NCI-H2171 (cell line): Measurements from ENCODE around the gene PIAS4.

ENCODE experiments used
- DNase-seq: peaks from one replicate; lab custom pipeline; 2025; lab: John Stamatoyannopoulos, UW

The PIAS4 gene

DNA sequence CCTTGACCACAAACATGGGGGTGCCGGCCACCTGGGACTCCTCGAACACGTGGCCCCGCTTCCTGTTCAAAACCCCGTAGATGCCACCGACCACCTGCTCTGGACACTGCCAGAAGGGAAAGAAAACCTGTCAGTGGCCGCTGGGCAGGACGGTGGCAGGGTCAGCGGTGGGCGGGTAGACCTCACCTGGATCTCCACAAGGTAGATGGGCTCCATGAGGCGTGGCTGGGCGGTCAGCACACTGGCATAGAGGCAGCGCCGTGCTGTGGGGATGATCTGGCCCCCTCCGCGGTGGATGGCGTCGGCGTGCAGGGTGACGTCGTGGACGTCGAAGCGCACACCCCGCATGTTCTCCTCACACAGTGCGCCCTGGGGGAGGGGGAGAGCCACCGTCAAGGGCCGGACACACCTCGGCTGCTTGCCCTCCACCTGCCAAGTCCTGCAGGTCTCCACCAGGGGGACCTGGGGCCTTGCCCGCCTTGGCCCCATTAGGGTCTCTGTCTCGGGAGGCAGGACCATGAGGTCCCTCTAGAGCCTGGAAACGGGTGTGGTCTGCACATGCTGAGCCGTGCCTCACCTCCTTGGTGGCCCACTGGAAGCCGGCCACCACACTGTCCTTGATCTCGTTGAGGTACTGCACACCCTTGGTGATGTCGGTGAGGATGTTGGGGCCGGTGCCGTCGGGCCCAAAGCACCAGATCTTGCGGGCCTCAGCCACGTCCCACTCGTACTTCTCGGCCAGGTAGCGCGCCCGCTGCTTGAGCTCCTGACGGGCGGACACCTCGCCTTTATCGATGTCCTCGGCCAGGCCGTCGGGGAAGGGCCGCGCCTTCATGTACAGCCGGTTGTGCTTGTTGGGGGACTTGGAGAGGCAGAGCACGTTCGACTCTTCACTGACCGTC is 30.0 kb upstream of the PIAS4 start:
- DNase-seq = no peak

DNA sequence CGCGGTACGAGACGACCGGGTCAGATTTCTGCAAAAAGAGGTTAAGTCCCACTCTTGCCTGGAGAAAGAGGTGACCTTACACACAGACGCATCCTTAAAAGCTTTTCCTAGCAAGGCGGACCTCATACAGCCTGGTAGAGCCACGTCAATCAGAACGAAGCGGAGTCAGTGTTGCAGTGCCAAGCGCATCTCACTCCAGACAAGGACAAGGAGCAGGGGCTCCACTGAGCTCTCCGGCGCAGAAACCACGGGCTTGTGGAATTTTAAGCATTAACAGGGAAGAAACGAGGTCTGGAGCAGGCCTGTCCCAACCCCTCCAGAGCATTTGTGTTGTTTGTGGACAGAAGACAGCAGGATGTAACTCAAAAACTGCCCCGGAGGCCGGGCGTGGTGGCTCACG is 29.4 kb upstream of the PIAS4 start:
- DNase-seq = no peak

DNA sequence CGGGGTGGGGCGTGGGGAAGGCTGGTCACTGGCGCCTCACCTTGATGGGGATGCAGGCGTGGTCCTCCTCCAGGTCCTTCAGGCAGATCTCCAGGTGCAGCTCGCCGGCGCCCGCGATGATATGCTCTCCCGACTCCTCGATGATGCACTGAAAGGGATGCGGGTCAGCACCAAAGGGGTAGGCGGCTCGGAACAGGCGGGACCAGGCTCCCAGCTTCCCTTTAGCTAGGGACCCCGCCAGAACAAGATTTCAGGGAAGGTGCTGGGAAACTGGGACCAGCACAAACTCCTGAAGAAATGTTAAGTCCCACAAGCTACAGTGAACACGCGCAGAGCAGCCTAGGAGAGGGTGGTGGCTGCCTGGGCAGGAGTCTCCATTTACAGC is 28.3 kb upstream of the PIAS4 start:
- DNase-seq = no peak

DNA sequence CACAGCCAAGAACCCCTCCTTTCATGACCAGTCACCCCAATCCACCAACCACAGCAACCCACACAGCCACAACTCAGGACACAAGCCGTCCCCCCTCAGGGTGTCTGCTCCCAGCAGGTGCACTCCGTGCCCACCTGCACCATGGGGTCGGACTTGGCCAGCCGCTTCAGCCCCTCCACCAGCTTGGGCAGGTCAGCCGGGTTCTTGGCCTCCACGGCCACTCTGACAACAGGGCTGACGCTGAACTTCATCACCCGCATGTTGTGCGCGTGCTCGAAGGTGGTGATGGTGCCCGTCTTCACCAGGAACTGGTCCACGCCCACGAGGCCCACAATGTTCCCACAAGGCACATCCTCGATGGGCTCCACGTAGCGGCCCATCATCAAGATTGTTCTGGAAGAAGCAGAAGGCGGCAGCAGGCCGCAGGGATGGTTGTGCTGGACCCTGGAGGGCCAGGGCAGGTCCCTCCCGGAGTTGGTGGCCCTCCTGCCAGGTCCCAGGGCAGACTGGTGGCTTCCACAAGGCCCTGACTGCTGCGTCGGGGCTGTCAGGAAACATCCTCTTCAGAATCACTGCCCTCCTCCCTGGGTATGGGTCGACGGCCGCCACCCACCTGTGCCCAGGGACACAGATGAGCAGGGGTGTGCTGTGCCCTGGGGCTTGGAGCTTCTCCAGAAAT is 27.7 kb upstream of the PIAS4 start:
- no peak for DNase-seq

DNA sequence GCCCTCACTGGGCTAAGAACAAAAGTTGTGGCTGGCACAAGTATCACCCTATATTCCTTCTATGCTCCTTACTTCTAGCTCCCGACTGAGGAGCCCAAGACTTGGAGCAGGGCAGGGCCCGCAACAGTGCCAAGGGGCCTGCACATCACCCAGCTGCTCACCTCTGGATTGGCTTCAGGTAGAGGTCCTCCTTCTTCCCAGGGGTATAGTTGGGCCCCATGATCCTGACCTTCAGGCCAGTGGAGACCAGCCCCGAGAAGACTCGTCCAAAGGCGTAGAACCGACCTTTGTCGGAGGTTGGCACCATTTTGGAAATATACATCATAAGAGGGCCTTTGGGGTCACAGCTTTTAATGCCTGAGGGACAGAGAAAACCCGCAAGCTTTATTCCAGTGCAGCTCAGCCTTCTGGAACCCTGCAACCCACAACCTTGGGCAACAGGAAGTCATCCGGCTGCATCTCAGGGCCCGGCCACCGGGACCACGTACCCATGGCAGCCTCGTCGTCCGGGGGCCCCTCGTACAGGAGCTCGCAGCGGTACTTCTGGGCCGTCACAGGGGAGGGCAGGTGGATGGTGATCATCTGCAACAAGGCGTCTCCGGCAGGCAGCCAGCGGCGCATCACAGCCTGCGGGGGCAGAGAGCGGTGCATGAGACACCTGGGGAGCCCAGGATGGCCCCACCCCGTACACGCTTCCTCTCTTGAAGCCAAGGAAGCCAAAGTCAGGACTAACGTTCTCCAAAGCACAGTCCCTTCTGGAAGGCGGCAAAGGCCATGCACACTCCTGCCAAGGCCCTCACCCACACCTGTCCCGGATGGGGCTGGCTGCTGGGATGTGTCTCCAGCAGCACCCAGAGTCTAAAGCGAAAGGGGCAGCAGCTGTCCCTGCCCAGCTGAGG is 26.9 kb upstream of the PIAS4 start:
- DNase-seq = no peak

DNA sequence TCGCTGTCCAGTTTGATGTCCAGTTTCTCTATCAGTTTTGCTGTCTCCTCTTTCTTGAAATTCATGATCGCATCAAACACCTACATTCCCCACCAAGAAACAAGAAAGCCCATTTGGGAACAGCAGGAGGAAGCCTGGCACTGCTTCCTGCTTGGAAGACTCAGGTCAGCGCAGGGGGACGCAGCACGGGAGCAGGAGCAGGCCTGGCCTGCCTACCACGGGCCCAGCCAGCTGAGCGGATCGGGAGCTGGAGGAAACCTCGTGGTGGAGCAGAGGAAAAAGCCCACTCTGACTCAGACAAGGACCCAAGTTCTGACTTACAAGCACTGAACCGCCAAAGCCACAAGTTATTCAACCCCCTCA is 26.2 kb upstream of the PIAS4 start:
- no peak for DNase-seq

DNA sequence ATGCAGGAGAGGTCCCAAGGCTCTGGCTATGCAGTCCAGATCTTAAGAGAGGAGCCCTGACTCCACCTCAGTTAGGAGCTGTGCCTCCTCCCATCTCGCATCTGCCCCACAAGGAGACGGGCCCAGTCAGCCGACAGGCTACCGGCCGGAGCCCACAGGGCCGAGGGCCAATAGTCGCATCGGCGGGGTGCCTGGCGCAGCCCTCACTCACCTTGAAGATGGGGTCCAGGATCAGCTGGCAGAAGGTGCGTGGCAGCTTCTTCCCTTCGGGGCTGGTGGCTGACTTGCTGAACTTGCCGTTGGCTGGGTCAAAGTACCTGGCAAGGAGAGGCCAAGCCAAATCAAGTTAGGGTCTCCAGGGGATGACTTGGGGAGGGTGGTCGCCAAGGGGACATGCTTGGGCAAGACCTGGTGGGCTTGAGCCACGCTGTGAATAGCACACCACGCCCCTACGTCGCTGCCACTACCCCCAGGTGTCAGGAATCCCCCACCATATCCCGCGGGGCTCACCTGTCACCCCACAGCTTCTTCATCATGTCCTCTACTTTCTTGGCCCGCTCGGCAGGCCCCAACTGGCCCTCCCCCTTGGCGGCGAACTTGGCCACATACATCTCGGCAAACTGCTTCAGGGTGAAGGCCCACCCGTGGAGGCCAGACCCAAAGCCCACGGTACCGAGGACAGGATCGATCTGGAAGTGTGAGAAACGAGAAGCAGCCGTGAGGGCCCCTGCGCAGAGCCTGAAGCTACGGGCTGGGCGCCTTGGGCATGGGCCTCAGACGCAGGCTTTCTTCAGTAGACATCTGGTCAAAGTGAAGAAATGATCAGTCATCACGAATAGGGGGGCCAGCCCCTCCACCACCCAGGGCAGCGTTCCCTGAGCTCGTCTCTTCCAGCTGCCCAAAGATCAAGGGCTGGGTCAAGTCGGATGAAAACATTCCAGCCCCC is 25.5 kb upstream of the PIAS4 start:
- no peak for DNase-seq

DNA sequence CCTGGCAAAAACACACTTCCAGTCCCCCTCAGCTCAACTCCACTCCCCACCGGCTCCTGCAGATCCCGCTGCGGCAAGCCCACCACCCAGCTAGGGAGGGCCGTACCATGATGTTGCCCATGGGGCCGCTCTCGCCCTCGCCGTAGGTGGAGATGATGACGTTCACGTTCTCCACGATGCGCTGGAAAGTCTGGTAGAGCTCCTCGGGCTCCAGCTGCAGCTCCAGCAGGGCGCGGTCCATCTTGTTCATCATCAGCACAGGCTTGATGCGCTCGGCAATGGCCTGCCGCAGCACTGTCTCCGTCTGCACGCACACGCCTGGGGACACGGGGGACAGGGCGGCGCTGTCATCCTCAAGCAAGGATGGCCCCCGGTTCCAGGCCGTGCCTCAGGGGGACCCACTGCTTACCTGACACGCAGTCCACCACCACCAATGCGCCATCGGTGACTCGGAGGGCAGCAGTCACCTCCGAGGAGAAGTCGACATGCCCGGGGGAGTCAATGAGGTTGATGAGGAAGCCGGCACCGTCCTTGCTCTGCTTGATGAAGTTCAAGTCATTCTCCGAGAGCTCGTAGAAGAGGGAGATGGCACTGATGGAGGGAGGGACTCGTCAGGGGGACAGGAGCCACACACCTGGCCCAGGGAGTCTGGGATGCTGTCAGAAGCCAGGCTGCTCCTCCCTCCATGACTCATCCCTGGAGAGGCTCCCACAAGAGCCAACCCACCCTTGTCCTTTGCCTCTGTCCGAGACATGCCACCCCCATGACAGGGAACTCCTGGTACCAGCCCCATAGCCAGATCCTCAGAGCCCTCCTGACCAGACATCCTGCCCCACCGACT is 24.6 kb upstream of the PIAS4 start:
- no peak for DNase-seq

DNA sequence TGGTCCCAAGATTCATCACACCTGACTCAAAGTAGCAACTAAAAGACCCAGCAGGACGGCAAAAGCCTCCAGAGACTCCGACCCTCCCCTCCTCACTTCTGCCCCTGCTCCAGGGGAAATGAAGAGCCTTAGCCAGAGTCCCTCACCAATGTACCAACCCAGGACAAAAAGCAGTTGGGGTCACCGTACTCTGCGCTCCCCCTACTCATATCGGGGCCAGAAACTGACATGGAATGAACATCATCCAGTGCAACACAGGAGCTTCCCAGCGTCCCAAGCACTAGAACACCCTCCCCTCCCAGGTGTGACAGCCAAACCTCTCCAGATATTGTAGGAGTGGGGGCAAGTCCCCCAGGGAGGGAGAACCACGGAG is 24.0 kb upstream of the PIAS4 start:
- no peak for DNase-seq

DNA sequence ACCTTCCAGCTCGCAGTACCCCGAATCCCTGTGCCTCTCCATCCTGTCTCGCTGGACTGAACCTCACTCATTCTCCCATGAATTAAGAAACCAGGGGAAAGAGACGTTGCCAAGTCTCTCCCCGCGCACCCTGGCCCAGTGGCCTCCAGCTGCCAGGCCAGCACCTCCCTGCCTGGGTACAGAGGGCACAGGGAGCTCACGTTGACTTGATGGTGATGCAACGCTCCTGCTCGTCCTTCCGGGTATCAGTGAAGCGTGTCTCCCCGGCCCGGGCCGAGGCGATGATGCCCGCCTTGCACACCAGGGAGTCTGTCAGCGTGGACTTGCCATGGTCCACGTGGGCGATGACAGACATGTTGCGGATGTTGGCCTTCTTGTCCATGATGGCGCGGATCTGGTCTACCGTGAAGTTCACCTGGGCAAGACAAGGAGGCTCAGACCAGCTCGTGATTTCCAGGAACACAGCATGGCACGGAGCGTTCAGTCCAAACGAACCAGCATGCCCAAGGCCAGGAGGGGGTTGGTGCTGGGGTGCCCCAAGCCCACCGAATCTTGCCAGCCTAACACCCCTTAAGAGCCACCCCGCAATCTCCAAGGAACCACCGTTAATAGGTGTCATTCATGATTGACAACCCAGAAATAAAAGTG is 23.5 kb upstream of the PIAS4 start:
- no peak for DNase-seq

DNA sequence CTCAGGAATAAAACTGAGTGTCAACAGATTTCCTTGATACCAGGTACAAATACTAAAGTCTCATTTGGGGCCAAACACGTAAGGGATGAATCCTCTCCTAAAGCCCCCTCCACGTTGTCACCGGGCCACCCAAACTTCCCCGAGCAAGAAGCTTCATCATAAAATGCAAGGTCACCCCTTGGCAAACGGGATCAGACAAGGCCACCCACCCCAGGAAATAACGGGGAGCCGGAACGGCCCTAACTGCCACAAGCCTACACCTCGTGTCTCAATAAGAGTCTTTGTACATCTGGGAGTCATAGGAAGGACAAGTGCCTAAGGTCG is 23.0 kb upstream of the PIAS4 start:
- DNase-seq = no peak

DNA sequence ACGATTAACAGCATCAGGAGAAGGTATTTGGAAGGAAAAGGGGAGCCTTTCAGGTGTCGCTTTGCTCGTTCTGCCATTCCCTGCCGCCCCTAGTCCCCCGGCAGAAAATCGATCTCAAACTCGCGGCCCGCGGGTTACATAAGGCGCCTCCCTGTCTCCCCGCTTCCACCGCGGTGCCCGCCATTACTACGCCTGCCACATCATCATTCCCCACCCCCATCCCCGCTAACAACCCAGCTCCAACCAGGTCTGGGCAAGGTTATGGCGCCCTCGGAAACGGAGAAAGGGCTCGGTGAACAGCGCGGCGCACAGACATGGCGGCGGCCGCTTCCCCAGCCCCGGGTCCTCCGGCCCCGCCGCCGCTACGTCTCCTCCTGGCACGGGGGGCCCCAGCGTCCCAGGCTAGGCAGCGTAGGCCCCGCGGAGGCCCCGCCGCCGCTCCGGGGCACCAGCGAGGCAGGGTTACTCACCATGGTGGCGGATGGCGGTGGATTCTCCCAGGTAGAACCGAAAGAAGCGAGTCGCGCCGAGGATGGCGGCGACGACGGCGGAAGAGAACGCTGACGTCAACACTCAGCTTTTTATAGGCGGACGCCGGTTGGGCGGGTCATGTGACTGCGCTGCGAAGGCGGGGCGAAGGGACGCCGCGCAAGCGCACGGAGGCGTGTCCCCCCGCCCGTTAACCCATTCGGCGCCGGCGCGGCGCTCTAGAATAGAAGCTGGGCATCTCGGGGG is 22.5 kb upstream of the PIAS4 start, which contains the start of gene EEF2:
TSS of gene EEF2 (minus strand) at position 556 of the 735 bp plus-strand sequence. CDS start at position 473, 83 bp downstream.
- DNase-seq = peak; percentile 94

DNA sequence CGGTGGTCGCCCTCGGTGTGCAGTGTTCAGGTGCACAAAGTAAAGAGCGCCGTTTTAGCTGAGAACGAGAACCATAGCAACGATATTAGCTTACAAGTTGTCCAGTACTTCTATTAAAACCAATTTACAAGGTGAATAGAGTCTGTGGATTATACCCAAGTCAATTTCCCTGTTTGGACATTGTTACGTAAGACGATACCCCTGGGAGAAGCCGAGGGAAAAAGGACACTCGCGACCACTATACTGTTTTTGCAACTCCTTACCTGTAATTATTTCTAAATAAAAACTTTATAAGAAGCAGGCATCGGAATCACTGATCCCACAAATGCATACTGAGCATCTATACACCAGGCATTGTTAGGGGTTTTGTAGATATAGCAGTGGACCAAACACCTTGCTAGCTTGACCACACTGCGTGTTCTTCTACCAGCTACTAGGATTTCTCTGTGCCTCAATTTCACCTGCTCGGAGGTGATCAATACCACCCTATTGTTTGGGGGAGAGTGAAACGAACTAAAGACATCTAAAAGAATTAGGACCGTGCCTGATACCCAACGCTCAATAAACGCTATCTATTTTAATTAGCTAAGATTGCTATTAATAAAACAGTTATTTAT is 21.8 kb upstream of the PIAS4 start:
- DNase-seq = no peak

DNA sequence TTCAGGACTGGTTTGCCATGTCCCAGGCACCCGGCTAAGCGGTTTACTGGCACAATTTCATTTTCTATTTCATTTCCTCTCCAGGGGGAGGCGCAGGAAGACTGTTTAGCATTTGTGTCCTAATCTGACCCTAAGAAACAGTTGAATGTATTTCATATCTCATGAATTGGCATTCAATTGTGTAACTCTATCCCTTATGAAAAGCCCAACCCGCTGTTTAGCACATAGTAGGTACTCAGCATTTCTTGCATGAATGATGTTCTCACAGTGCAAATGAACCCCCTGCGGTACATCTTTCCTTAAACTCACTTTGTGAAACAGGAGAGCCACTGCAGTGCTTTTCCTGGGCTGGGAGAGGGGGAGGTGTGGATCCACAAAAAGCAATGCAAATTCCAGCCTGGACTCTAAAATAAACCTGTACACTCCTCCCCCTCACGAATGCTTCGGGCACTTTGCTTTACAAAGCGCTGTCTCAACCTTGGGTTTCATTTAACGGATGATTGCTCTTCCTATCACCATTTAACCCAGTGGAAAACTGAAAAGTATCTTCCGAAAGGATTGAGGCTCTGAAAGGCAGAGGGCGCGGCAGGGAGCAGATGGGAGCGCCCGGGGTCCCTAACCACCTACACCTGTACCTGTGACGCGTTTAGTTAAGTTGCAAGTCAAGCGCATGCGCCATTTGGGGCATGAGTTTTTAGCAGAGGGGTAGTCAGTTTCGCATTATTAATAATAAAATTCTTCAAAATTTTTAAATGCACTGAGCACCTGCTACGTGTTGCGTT is 21.1 kb upstream of the PIAS4 start:
- peak; percentile 76 for DNase-seq

DNA sequence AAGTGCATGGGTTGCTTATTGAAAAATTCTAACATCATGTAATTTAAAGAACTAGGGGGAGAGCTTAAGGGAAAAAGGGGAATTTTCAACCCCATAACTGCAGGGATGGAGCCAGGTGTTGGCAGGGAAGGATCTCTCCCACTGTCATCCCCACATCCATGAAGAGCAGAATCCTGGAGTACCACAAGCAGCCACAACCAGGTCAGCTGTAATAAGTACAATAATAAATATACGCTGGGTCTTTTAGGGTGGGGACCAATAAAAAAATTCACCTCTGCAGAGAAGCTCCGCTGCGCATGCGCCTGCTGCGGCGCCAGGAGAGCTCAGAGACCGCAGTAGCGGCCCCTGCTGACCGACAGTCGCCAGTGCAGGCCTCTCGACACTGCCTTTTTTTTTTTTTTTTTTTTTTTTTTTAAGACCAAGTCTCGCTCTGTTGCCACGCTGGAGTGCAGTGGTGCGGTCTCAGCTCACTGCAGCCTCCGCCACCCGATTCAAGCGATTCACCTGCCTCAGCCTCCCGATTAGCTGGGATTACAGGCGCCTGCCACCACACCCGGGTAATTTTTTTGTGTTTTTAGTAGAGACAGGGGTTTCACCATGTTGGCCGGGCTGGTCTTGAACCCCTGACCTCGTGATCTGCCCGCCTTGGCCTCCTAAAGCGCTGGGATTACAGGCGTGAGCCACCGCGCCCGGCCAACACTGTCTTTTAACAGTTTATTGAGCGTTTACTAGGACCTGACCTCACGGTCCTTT is 19.7 kb upstream of the PIAS4 start:
- DNase-seq = peak; percentile 75

DNA sequence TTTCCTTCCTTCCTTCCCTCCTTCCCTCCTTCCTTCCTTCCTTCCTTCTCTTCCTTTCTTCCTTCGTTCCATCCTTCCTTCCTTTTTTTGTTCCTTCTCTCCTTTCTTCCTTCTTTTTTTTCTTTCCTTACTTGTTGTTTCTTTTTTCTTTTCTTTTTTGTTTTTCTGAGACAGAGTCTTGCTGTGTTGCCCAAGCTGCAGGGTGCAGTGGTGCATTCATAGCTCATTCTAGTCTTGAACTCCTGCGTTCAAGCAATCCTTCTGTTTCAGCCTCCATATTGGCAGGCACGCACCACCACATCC is 16.8 kb upstream of the PIAS4 start:
- no peak for DNase-seq

DNA sequence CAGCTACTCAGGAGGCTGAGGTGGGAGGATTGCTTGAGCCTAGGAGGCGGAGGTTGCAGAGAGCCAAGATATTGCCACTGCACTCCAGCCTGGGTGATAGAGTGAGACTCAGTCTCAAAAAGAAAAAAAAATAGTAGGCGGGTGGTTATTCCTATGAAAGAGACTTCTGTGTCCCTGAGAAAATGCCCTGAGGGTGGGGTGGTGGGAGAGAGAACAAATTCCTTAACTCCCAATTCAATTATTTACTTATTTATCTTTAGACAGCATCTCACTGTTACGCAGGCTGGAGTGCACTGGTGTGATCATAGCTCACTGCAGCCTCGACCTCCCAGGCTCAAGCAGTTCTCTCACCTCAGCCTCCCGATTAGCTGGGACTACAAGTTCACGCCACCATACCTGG is 11.9 kb upstream of the PIAS4 start:
- DNase-seq = no peak
